NCI-H748 treated with DMSO at 0.1 percent for 48 hours (cell line): ENCODE data around the gene RARB.

Experiments used
- DNase-seq: peaks from one replicate; lab custom pipeline; 2025; lab: John Stamatoyannopoulos, UW

The RARB gene

DNA sequence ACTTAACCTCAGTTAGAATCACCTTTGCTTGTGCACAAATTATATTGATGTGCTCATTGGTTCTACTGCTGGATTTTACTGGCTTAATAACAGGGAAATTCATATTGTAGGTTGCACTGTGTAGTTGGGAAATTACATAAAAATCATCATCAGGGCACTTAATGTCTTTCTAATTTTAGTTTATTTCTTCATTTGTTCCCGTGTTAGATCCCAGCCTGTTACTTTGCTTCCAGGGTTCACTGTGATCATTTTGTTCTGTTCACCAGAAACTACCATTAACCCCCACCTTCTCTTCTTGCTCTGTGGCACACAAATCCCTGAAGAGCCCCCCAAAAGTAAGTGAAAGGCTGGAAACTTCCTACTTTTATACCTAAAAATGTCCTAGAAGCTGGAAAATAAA lies 80.4 kb downstream of the RARB start:
- DNase-seq, result no peak

DNA sequence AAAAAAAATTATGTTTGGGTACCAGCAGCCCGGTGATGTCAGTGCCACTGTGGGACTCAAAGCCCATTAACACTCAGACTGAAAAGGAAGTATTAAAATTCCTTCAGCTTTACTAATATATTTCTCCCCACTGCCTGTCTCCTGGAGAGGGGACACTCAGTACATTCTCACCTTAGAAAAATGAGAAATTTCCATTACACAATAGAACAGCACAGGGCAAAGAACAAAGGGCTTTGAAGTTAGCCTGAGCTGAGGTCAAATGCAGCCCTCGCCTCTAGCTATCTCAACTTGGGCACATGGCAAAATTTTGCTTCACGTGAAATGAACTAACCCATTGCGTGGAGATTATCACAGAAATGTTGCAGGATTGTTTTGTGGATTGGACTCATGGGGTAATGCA lies 80.8 kb downstream of the RARB start:
- no peak for DNase-seq

DNA sequence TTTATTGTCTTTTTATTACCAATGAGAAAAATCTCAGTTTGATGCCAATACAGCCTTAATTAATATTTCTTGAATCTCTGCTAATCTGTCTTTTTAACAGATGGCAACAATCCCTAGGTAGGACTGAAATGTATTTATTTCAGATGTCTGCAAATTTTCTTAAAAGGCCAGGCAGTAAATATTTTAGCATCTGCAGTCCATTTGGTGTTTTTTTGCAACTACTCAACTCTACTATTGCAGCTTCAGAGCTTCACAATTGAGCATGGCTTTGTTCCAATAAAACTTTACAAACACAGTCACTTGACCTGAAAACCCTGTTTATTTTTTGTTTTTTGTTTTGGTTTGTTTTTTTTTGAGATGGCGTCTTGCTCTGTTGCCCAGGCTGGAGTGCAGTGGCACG lies 82.7 kb downstream of the RARB start:
- DNase-seq, result no peak

DNA sequence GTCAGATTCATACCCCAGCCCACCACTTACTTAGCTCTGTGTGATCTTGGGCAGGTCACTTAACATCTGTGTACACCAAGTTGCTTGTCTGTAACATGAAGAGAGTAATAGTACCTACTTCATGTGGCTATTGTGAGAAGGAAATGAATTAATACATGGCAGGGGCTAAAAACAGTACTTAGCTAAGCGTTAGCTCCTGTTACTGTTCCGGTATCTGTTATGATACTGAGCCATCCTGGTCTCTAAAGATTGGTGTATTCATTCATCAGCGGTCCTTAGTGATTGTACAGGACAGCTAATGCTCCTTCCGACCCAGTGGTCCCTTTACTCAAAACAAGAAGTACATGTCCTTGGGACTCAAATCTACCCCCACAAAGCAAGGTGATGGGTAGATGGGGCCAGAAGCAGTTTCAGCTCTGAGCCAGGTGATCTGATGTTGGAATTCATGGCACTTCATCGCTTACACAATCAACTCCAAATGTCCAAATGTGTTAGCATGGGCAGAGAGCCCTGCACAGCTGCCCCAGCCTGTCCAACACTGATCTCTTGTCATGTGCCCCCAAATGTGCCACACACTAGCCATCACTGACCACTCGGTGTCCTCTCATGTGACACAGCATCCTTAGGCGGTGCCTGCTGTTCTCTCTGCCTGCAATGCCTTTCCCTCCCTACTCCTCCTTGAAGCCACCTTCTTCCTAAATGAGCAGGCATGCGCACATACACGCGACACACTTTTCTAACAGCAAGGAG lies 84.1 kb downstream of the RARB start:
- DNase-seq, result no peak

DNA sequence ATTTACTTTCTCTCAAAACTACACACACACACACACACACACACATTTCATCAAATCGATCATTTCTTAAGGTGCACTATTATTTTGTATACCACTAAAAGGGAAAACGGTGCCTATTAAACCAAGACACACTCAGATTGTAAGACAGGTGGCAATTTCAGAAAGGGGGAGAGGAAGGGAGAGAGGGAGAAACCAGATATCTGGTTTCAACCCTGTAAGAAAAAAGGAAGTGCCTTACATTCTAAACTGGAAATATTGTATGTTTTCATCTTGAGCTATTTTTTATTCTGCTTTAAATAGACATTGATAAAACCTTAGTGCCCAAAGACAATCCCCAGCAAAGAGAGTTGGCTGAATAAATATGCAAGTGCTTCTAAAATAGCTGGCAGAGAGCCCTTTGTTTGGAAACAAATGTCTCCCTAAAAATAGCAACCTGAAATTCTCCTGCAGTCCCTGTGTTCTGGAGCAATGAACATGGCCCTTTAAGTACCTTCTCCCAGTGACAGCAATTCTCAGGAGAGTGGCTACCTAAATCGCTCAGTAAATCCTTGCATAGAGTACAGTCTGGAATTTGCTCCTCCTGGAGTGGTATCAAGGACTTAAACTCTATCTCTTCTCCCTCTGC lies 85.7 kb downstream of the RARB start:
- DNase-seq, result no peak

DNA sequence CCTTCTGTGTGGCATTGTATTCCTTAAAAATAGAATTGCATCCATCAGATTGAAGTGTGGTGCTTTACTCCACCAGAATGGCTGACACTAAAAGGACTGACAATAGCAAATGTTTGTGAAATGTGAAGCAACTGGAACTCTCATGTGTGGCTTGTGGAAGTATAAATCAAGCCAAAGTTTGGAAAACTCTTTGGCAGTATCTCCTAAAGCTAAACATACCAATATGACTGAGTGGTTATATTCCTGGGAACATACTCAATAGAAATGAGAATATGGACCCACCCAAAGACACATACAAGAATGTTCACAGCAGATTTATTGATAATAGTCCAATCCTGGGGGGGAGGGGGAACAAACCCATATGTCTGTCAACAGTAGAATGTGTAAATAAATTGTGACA lies 87.1 kb downstream of the RARB start:
- DNase-seq, result no peak

DNA sequence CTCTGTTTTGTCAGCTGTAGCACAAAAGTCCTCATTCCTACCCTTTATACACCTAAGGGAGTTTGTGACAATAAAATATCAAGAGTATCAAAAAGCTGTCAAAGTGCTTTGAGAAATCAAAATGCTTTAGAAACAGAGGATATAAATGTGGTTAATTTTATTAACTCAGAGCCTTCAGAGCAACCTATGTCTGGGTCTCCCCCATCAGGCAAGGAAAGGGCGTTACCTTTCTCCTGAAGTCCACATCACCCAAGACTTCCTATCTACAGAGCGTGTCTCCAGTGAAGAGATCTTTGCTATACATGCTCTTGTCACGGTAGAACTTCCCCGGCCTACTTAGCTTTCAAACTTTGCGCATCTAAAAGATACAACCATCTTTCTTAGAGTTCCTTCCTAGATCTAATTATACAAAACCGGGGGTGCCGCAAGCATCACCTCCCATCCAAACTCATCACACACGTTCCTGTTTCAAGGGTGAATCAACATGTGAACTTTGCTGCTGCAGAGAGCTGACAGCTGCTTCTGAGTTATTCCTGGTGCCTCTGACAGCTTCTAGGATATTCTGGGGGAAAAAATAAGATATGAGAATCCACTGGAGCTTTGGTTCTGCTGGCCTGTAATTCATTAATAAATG lies 93.0 kb downstream of the RARB start:
- no peak for DNase-seq

DNA sequence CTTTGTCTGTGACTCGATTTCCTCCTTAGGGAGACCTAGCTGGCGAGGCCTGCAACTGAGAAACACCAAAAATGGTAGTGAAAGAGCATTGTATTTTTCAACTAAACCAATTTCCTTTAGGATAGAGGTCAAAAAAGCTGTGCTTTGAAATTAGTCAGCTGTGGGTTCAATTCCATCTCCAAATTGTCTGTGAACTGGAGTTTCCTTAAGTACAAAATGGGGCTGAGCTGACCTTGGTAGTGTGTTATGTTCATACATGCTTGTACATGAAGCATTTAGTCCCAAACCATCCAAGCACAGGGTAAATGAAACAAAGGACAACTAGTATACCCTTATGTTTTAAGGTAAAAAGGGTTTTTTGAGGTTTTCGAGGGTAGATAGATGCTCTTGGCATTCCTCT lies 99.3 kb downstream of the RARB start:
- no peak for DNase-seq

DNA sequence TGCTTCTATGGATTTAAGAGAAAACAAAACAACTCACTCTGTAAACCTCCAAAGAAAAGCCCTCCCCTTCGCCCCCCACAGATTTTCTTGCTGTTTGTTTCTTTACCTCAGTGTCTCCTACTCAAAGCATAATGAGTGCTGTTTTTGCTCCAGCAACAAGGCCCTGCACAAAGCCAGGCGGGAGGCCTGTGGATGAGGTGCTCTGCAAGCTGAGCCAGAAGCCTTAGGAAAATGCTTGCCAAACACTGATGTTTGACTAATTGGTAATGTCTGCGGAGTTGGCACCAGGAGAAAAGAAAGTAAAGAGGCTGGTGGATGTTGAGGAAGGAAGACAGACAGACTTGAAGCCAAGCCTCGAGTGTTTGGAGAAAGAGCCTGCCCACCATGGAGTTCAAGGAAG lies 99.7 kb downstream of the RARB start:
- DNase-seq, result no peak

DNA sequence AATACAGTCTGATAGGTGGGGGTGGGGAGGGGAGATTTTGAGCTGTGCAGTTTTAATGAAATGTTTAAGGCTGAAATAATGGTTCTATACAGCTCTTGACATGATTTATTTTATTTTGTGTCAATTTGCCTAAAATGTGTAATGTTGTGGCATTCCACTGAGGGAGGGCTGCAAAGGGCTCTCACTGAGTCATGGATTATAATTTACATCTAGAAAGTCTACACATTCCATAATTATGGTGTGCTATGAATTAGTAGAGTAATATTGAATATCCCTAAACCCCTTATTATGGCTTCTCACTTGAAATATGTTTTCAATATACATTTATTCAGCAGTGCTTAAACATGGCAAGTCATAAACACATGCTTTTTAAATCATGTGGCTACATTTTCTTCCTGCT lies 103.9 kb downstream of the RARB start:
- DNase-seq, result no peak

DNA sequence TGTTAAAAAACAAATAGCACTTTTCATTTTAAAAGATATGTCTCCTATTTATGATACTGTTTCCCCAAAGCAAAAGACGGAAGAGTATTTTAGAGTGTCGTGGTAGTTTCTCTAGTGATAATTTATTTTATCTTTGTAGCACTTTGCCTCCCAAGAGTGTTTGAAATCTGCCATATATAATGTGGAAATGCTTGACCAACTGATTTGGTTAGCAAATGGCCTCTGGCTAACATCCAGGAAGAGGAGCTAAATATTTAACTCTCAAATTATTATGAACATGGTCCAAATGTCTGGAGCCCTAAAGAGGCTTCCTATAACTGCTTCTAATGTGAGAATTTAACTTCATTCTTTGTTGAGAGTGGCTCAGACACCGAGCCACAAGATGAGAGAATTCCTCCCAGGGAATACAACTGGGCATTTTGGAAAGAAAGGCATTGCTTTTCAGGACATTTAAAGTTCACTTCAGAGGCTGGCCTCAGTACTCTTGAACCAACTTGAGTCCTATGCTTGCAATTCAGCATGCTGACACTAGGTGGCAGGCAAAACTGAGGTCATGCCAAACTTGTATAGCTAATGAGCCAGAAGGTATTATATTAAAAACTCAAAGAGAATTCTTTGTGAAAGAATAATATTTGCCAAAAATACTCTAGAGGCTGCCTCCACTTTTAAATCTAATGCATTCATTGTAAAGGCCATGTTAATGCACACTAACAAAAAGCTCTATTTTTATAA lies 104.5 kb downstream of the RARB start:
- DNase-seq, result no peak

DNA sequence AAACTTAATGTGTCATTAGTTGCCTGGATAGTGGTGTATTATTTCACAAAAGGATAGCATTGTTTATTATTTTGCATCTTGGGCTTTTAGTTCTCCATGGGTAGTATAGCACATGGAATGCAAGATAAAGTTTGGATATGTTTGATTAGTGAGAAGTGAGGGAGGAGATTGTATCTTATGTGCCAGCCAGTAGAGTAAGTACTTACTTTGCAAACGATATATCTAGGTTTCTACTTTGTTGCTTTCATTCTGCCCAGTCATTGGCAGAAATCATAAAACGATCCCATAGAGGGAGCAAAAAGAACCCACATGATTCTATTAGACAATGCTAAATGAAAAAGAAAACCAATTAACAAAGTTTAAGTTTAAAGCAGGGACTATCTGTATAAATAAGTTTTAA lies 105.3 kb downstream of the RARB start:
- DNase-seq, result no peak

DNA sequence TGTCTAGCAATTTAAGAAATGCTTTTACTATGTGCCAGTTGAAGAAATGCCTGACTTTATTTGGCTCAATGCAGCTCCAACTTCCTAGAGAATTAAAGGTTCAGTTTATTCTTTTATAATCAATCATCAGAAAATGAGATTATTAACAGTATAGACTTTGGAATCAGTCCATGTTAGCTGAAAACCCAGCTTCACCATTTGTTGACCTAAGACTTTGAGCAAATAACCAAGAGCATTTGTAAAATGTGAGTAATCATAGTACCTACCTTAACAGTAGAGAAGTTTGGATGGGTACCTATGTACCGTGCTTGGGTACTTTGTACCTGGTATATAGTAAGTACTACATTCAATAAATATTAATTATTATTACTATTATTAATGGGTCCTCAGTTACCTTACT lies 105.9 kb downstream of the RARB start:
- DNase-seq, result no peak

DNA sequence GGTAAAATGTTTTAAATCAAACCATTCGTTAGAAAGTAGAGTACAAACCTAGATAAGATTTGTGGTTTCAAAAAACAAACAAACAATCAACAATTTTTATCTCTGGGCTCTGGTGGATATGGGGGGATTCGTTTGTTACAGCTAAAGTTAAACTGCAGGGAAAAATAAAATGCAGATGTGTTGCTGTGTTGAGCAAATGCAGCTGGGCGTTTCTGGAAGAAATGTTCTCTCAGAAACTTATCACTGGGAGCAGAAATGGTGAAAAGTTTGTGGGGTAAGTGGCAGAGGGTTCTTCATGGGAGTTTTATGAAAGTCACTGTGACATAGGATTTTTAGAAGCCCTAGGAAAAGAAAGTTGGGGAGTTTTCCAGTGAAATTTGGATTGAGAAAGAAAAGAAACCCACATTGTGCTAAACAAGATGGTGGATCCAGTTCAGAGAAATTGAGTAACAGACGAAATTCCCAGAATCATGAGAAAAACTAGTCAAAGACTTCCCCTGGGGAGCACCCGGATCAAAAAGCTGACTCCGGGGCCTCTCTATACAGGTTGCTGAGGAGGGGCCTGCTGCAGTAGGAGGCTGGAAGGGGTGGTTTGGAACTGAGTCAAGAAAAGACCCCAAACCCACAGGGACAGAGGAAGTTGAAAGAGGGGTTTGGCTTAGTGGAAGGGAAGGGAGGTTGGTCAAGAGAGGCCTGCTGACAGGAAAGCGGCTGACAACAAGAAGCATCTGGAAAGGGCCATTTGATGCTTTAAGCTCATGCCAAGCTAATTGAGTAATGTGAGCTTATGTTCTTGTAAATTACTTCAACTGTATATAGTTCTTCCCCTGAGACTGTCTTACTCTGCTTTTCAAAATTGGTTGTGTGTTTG lies 108.7 kb downstream of the RARB start:
- DNase-seq, result no peak

DNA sequence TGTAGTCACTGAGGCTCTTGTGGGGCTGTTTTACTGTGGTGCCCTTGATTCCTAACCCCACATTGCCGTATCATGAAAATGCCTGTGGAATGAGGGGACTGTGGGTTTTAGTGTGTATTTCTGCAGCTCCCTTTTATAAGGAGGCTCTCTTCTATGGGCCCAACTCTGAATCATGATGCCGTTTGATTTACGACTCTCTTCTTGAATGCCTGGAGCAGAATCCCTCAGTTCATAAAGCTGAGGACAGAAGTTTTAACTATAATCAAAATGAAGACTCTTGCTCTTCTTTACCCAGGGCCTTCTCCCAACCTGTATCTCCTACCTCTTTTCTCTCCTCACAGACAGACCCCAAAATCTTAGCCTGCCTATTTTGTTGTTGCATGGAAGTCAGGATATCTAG lies 109.5 kb downstream of the RARB start:
- DNase-seq, result no peak

DNA sequence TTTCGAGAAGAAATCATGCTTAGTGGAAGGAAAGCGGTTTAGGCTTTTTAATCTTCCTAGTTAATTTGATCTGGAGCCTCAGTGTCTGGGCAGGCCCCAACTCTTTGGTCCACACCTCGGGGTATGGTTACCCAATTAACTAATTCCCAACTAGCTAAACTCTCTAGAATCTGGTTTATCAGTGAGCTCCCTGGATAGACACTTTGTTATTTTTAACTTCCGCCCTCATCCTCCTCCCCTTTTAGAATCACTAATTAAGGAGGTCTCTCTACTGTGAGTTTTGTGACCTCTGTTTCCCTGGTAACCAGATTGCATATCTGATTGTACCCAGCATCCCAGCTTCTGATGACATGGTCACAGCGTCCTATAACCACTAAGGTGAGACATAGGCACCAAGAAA lies 112.2 kb downstream of the RARB start:
- no peak for DNase-seq

DNA sequence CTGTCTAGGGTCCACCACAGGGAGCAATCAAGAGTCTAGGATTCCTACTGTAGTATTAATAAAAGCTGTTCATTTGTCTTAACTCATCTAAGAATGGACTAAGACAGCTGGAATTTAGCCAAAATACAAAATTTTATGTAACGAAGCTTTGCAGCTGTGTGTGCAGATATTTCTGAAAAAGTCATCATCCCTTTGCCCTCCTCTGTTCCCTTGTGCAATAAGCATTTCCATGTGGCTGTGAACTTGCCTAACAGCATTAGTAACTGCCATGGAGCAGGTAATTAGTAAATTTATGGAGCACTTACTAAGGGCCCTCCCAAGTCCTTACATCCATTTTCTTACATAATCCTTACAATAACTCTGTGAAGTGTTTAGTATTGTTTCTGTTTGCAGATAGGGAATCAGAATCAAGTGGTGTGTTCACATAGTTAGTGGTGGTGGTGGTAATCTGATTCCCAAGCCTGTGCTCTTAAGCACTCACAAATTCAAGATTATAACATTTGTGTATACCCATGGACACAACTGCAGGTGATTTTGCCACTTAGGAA lies 114.5 kb downstream of the RARB start:
- DNase-seq, result no peak

DNA sequence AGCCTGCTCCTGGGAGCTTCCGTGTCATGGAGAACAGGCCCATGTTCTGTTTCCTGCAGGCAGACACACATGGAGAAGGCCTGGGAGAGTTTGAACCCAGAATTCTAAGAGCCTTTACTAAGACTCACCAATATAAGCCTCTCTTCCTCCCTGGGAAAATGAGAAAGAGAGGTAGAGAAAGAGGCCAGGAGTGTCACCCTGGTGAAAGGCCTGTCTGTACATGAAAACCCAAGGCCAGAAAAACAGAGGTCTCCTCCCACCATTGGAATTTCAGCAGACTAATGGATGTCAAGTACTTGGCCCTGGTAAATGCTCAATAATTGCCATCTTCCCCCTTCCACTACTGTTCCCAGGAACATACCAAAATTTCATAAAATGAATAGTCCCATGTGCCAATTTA lies 119.0 kb downstream of the RARB start:
- no peak for DNase-seq

DNA sequence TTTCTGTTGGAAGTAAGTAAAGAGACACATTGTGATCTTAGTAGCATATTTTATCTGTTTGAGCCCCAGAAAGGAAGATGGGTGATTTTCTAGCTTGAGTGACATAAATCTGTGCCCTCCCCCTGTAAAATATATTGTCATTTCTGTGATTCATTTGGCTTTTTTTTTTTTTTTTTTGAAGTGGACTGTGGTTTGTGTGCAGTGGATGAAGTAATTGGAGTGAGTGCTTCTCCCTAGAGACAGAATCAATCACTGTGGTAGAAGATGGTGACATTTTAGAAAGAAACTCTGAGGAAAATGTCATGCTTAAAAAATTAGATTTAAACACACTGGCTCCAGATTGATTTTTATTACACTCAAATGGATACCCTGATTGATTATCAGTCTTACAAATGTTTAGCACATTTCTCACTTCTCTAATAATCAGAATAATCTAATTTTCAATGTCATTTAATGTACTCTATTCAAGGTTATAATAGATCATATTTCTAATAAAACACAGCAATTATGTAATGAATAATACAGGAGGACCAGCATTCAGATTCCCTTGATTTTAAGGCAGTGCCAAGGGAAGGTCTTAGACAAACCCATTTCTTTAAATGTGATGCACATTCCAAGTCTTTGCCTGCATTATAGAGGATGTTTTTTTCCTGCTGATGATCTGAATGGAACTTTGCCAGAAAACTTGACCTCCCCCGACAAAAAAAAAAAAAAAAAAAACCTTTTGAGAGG lies 120.0 kb downstream of the RARB start:
- DNase-seq, result no peak

DNA sequence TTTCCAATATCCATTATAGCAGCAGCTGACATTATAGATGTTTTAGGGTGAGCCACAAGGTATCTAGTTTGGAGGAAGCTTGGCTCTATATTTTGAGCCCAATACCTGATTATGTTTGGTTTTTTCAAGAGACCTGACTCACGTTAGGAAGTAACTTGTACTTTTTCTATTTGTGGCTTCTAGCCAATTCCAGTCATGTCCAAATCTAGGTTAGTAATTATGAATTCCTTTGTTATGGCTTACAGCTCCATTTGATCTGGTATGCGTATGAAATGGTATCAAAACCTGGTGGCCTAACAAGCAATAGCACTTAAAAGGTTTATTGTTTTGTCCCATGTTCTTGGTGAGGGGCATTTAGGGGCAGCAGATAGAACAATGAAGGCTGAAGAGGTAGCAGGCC lies 120.8 kb downstream of the RARB start:
- no peak for DNase-seq

DNA sequence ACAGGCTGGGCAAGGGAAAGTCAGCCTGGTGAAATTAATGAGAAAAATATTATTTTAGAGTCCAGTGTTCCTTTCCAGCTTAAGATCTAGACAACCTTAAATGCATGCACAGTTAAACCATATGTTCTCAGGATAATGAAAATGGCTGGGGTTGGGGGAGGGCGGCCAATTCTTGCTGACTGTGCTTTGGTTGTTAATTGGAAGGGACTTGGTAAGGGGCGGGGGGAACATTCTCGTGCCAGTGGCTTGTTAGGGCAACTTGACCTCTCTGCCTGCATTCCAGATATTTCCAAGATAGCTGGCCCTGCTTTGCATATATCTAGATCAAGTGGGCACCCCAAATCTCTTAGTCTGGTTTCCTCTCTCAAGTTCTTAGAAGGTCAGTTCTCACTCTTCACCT lies 124.2 kb downstream of the RARB start:
- DNase-seq, result no peak
